Right cardiac atrium (tissue), 5 donors: ENCODE results near the gene C20orf144. TPM values are rescaled to one million over a fixed set of nuclear protein-coding genes. Genes with fewer than 3 reads are reported as not detected.

Source experiments
- ATAC-seq, 2 donors: fragments of 200-7000 bp; cut with Tn5 transposase; one replicate each; pipeline versions ENCODE4 v1.8.0 to v1.9.1; 2020; ENCODE audit warnings: moderate library complexity in 2 of 2, mild to moderate bottlenecking in 1 of 2
- DNase-seq, 3 donors: peaks; one replicate each; pipeline ENCODE4 v3.0.0-alpha.2; 2020
- H3K27ac ChIP-seq: one replicate; pipeline ENCODE4 v1.5.1; 2013; ENCODE audit warnings: mild to moderate bottlenecking, low read length, control low read depth, moderate library complexity
- H3K27me3 ChIP-seq: one replicate; pipeline ENCODE4 v1.6.1; 2013; ENCODE audit not compliant: control insufficient read depth, insufficient read depth
- H3K4me1 ChIP-seq: one replicate; pipeline ENCODE4 v1.6.1; 2013; ENCODE audit warnings: low read length; ENCODE audit not compliant: control insufficient read depth, insufficient read depth
- H3K4me3 ChIP-seq: one replicate; pipeline ENCODE4 v1.5.1; 2013; ENCODE audit warnings: low read length, control low read depth
- H3K9me3 ChIP-seq: one replicate; pipeline ENCODE4 v1.6.1; 2013; ENCODE audit warnings: low read length; ENCODE audit not compliant: control insufficient read depth
- WGBS: extraction: QIAGEN DNeasy Blood & Tissue Kit; methylation state at CpG from one replicate; pipeline ENCODE4 v1.1.7; 2013; 5-methylcytosine and 5-hydroxymethylcytosine counted together
- intact Hi-C, 4 donors: fragments of 100-400 bp; cut with DNase I; formaldehyde crosslinking; loops; one replicate each; pipeline versions ENCODE4 v1.11.0 to v1.14.0; 2022 to 2023
- polyA plus RNA-seq: library from polyadenylated mRNA; stranded (reverse); fragments of 200-250 nt; gene quantifications from one replicate; pipeline ENCODE4 v1.2.3, GENCODE V29; 2013
- total RNA-seq, 4 donors: library from RNA; stranded (reverse); fragmentation: NEBNext Ultra II Directional; extraction: Animal tissue kit (Norgen Biotek cat#: 25700); gene quantifications; one replicate each; pipeline ENCODE4 v1.2.1, GENCODE V29; 2021
- donor health status: healthy with polysubstance abuse.
- donor health status: DM: no; HTN: yes; CAD: no.
- donor health status: DM: no; HTN: no; CAD: no.
- donor health status: DM: no; HTN: yes; CAD: no; lungs with severe emphysema.
- donor health status: DM: yes; HTN: yes; CAD: no.

The C20orf144 gene
- total and polyA plus RNA-seq, 5 donors, result 0.05 TPM; not detected in 4

GRCh38 chr20:33672426-33673113, 10.4 kb downstream of the C20orf144 start:
- intact Hi-C loops, result no loop called here
- Histone ChIP-seq H3K27ac (no peak overlapping the region), H3K4me1 (no peaks in the 10 kb centered on the region), H3K9me3 (no peaks in the 10 kb centered on the region), H3K4me3 (peak overlapping the region; percentile 78), H3K27me3 (no peaks in the 10 kb centered on the region)
- DNase-seq (peak in 2 of 3 donors; percentile 58 to 65), ATAC-seq (no peak)
- 60% methylated on average over 17 of the region's 17 CpGs for WGBS

- Histone ChIP-seq H3K27ac (peak overlapping the region; percentile 5), H3K27me3 (no peaks in the 10 kb centered on the region), H3K4me1 (no peaks in the 10 kb centered on the region), H3K4me3 (peak overlapping the region; percentile 78), H3K9me3 (no peaks in the 10 kb centered on the region)
- intact Hi-C loops, result no loop called here
- WGBS, result 75% methylated on average over 4 of the region's 4 CpGs
- DNase-seq (no peak), ATAC-seq (no peak)
Observed at GRCh38 chr20:33673114-33673409, 10.9 kb downstream of the C20orf144 start.

- peak in 2 of 3 donors; percentile 61 to 71 for DNase-seq
- Histone ChIP-seq H3K4me3 (peak overlapping the region; percentile 78), H3K9me3 (no peaks in the 10 kb centered on the region), H3K27ac (peak overlapping the region; percentile 55), H3K4me1 (no peaks in the 10 kb centered on the region), H3K27me3 (no peaks in the 10 kb centered on the region)
- intact Hi-C loops, result no loop called here
- 16% methylated on average over 29 of the region's 29 CpGs for WGBS
- ATAC-seq, result peak in 1 of 2 donors; percentile 2
Observed at GRCh38 chr20:33673410-33674293, 11.5 kb downstream of the C20orf144 start.

GRCh38 chr20:33674294-33675135, 12.4 kb downstream of the C20orf144 start, which contains the start of gene NECAB3:
Gene NECAB3 (minus strand): TSS chr20:33674428. CDS start chr20:33674352, 76 bp downstream.
- intact Hi-C loops, result no loop called here
- Histone ChIP-seq H3K9me3 (no peaks in the 10 kb centered on the region), H3K4me1 (no peaks in the 10 kb centered on the region), H3K27me3 (no peaks in the 10 kb centered on the region), H3K4me3 (peak within 1 kb of the TSS; percentile 78), H3K27ac (peak within 1 kb of the TSS; percentile 59)
- ATAC-seq (peak; percentile 82), DNase-seq (peak; percentile 83 to 96 (median 94))
- 3% methylated on average over 73 of the region's 73 CpGs for WGBS

- WGBS, result 45% methylated on average over 16 of the region's 16 CpGs
- H3K27me3 ChIP-seq, result no peaks in the 10 kb centered on the region
- intact Hi-C loops, result no loop called here
- H3K4me3 ChIP-seq, result no peak overlapping the region
- ATAC-seq, result peak; percentile 10 to 38
- peak overlapping the region; percentile 59 for H3K27ac ChIP-seq
- H3K9me3 ChIP-seq, result no peaks in the 10 kb centered on the region
- H3K4me1 ChIP-seq, result no peaks in the 10 kb centered on the region
- DNase-seq, result peak; percentile 57 to 85 (median 70)
Observed at GRCh38 chr20:33675136-33675959, 13.2 kb downstream of the C20orf144 start.

- ATAC-seq (no peak), DNase-seq (no peak)
- Histone ChIP-seq H3K9me3 (no peaks in the 10 kb centered on the region), H3K27me3 (no peaks in the 10 kb centered on the region), H3K4me1 (no peaks in the 10 kb centered on the region), H3K27ac (peak overlapping the region; percentile 59), H3K4me3 (no peak overlapping the region)
- intact Hi-C loops, result no loop called here
- WGBS, result 90% methylated on average over 11 of the region's 11 CpGs
Observed at GRCh38 chr20:33676121-33676520, 14.0 kb downstream of the C20orf144 start.

GRCh38 chr20:33676652-33677645, 14.8 kb downstream of the C20orf144 start:
- H3K27ac ChIP-seq, result peak overlapping the region; percentile 5
- DNase-seq, result peak in 1 of 3 donors; percentile 66
- H3K4me3 ChIP-seq, result no peak overlapping the region
- no peaks in the 10 kb centered on the region for H3K27me3 ChIP-seq
- intact Hi-C loops, result no loop called here
- no peak for ATAC-seq
- 95% methylated on average over 31 of the region's 31 CpGs for WGBS
- H3K9me3 ChIP-seq, result no peaks in the 10 kb centered on the region
- no peaks in the 10 kb centered on the region for H3K4me1 ChIP-seq

- DNase-seq (peak; percentile 78 to 93 (median 89)), ATAC-seq (peak; percentile 43 to 67)
- intact Hi-C loops, result no loop called here
- H3K27me3 ChIP-seq, result no peaks in the 10 kb centered on the region
- no peaks in the 10 kb centered on the region for H3K9me3 ChIP-seq
- no peaks in the 10 kb centered on the region for H3K4me1 ChIP-seq
- WGBS, result 67% methylated on average over 15 of the region's 15 CpGs
- no peak overlapping the region for H3K27ac ChIP-seq
- no peak overlapping the region for H3K4me3 ChIP-seq
Observed at GRCh38 chr20:33677991-33678702, 16.0 kb downstream of the C20orf144 start.
